Measurements from ENCODE around the gene NSMCE1. TPM values are rescaled to one million over a fixed set of nuclear protein-coding genes. Genes with fewer than 3 reads are reported as not detected.

Gene NSMCE1
- total RNA-seq, 1 experiment from 2014 or later, result 45.7 TPM

DNA sequence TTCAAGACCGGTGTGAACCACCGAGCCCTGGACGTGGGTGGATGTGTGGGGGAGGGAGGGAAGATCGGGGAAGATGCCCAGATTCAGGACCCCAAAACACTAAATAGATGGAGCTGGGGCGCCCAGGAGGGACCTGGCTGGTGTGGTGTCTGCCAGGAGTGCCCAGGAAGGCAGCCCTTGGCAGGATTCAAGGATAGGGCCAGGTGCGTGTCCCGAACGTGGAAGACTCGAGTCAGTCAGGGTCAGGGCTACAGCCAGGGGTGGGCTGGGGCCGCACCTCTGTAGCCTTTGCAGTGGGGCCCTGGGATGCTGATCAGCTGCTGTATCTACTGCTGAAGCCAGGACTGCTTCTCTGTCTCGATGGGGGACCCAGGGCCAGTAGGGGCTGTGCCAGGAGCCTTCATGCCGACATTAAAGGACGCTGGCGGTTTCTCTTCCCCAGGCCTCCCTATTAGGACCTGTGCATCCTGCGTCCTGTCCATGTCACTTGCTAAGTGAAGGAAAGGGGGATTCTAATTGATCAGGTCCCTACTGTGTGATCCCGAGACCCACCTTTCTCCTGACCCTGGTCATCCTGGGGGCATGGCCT is 52.2 kb downstream of the NSMCE1 start:
- no TSS peak for BruUV-seq (replicated peaks)
- Histone ChIP-seq H3K27ac (ENCODE audit: low read depth, low read length, poor library complexity, severe bottlenecking) (no peak overlapping the region), H3K4me3 (ENCODE audit: low read depth, low read length, poor library complexity, severe bottlenecking) (no peak overlapping the region), H3K36me3 (ENCODE audit: insufficient read depth, low read length, poor library complexity, severe bottlenecking) (no peaks in the 10 kb centered on the region), H3K4me1 (ENCODE audit: insufficient read depth, low read length, poor library complexity, severe bottlenecking) (no peaks in the 10 kb centered on the region), H3K9me3 (ENCODE audit: low read depth, low read length, poor library complexity, severe bottlenecking) (no peaks in the 10 kb centered on the region), H3K27me3 (replicated peaks; ENCODE audit: insufficient read depth, low read depth, low read length, poor library complexity) (no peaks in the 10 kb centered on the region)
- ChIA-PET CTCF (no interaction called here), POLR2A (ENCODE audit: low non-redundant PET) (no interaction called here)
- no peak for TF ChIP-seq EZH2 (IDR thresholded peaks at IDR 0.05; ENCODE audit: borderline replicate concordance, low read depth, low read length, poor library complexity, severe bottlenecking)
- TF ChIP-seq, protein P1, sequence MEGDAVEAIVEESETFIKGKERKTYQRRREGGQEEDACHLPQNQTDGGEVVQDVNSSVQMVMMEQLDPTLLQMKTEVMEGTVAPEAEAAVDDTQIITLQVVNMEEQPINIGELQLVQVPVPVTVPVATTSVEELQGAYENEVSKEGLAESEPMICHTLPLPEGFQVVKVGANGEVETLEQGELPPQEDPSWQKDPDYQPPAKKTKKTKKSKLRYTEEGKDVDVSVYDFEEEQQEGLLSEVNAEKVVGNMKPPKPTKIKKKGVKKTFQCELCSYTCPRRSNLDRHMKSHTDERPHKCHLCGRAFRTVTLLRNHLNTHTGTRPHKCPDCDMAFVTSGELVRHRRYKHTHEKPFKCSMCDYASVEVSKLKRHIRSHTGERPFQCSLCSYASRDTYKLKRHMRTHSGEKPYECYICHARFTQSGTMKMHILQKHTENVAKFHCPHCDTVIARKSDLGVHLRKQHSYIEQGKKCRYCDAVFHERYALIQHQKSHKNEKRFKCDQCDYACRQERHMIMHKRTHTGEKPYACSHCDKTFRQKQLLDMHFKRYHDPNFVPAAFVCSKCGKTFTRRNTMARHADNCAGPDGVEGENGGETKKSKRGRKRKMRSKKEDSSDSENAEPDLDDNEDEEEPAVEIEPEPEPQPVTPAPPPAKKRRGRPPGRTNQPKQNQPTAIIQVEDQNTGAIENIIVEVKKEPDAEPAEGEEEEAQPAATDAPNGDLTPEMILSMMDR (conservative IDR thresholded peaks at IDR 0.05; ENCODE audit: low read depth, low read length), result no peak
- intact Hi-C loops (cut with micrococcal nuclease; ENCODE audit: unreplicated experiment), result no loop called here
- no peak for DNase-seq (ENCODE audit: low spot score)

- ChIA-PET CTCF (no interaction called here), POLR2A (ENCODE audit: low non-redundant PET) (no interaction called here)
- BruUV-seq (replicated peaks), result no TSS peak
- H3K27me3 ChIP-seq (replicated peaks; ENCODE audit: insufficient read depth, low read depth, low read length, poor library complexity), result no peaks in the 10 kb centered on the region
- H3K27ac ChIP-seq (ENCODE audit: low read depth, low read length, poor library complexity, severe bottlenecking), result no peak overlapping the region
- no peaks in the 10 kb centered on the region for H3K4me1 ChIP-seq (ENCODE audit: insufficient read depth, low read length, poor library complexity, severe bottlenecking)
- H3K4me3 ChIP-seq (ENCODE audit: low read depth, low read length, poor library complexity, severe bottlenecking), result no peak overlapping the region
- no peaks in the 10 kb centered on the region for H3K9me3 ChIP-seq (ENCODE audit: low read depth, low read length, poor library complexity, severe bottlenecking)
- H3K36me3 ChIP-seq (ENCODE audit: insufficient read depth, low read length, poor library complexity, severe bottlenecking), result no peaks in the 10 kb centered on the region
- intact Hi-C loops (cut with micrococcal nuclease; ENCODE audit: unreplicated experiment), result no loop called here
- DNase-seq (ENCODE audit: low spot score), result no peak
- no peak for TF ChIP-seq EZH2 (IDR thresholded peaks at IDR 0.05; ENCODE audit: borderline replicate concordance, low read depth, low read length, poor library complexity, severe bottlenecking)
- TF ChIP-seq, protein P1 (conservative IDR thresholded peaks at IDR 0.05; ENCODE audit: low read depth, low read length), result no peak
These were observed 52.9 kb downstream of the NSMCE1 start for GRCh38 chr16:27215660-27216059.

DNA sequence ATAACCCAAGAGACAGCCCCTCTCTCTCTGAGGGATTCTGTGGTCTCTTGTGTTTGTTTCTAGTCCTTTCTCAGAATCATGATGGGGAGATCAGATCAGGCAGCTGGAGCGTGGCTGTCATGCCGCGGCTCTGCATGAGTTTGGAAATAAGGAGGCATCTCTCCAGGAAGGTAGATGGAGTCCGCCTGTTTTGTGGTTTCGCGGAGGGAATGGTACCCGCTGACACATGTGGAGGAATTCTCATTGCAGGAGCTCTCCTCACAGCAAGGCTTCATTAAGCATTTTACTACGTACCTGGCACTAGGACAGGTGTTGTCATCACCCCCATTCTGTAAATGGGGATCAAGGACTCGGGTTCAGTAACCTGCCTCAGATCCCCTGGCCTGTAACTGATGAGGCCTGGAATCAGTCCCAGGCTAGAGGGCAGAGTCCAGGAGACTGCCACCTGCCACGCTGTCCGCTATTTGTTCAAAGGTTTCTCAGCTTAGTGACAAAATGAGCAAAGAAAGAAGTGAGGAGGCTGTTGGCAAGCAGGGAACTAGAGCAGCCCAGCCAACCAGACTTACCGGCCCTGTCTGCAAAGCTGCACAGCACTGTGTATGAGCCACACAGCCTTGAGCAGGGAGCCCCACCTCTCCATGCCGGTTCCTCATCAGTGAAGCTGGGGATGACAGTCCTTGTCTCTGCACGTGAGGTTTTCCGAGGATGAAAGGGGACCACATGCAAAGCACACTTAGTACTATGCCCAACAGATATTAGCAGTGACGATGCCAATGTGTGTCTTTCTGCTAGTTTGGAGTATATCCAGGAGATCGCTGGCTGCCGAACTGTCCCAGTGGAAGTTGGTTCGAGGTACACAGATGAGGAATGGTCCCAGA is 54.2 kb downstream of the NSMCE1 start:
- no TSS peak for BruUV-seq (replicated peaks)
- CTCF ChIA-PET, result no interaction called here

More for the DNA sequence above, 54.2 kb downstream of the NSMCE1 start:
- POLR2A ChIA-PET (ENCODE audit: low non-redundant PET), result no interaction called here
- no peak overlapping the region for H3K4me3 ChIP-seq (ENCODE audit: low read depth, low read length, poor library complexity, severe bottlenecking)
- DNase-seq (ENCODE audit: low spot score), result no peak
- H3K36me3 ChIP-seq (ENCODE audit: insufficient read depth, low read length, poor library complexity, severe bottlenecking), result no peaks in the 10 kb centered on the region
- H3K27me3 ChIP-seq (replicated peaks; ENCODE audit: insufficient read depth, low read depth, low read length, poor library complexity), result no peaks in the 10 kb centered on the region
- H3K27ac ChIP-seq (ENCODE audit: low read depth, low read length, poor library complexity, severe bottlenecking), result no peak overlapping the region
- H3K9me3 ChIP-seq (ENCODE audit: low read depth, low read length, poor library complexity, severe bottlenecking), result no peaks in the 10 kb centered on the region
- intact Hi-C loops (cut with micrococcal nuclease; ENCODE audit: unreplicated experiment), result no loop called here
- TF ChIP-seq EZH2 (IDR thresholded peaks at IDR 0.05; ENCODE audit: borderline replicate concordance, low read depth, low read length, poor library complexity, severe bottlenecking), result no peak
- TF ChIP-seq, protein P1 (conservative IDR thresholded peaks at IDR 0.05; ENCODE audit: low read depth, low read length), result no peak
- no peaks in the 10 kb centered on the region for H3K4me1 ChIP-seq (ENCODE audit: insufficient read depth, low read length, poor library complexity, severe bottlenecking)

Data from A673 (cell line).